NCI-H748 (cell line): ENCODE results near the gene CDKAL1.
"Not testable (repeated sequence)": the region's sequence is repeated elsewhere in the genome, so short reads cannot be mapped to it uniquely, and the experiment has no call there.

Experiments used
- DNase-seq: peaks from one replicate; lab custom pipeline; 2025; ENCODE audit not compliant: unreplicated experiment; lab: John Stamatoyannopoulos, UW

The CDKAL1 gene

GRCh38 chr6:20706238-20706938 is 172.1 kb downstream of the CDKAL1 start:
- DNase-seq, result no peak

- DNase-seq, result peak; percentile 100
Measured at GRCh38 chr6:20706939-20707485, 172.8 kb downstream of the CDKAL1 start.

DNA sequence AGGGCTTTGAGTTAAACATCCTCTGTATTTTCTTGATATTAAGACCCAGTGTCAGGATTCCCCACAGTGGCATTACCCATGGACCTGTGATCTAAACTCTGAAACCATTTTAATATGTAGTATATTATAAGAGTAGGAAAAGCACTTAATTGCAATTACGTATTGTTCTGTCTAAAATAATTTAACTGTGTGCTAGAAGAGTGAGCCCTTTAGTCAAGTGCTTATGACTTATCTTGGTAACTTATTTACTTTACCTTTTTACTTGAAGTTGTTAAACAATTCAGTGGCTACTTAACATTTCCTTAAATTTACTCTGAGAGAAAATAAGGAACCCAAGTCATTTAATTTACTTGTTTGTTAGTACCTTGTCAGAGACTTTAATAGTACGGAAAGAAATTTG is 173.6 kb downstream of the CDKAL1 start:
- no peak for DNase-seq

GRCh38 chr6:20708367-20709124 is 174.3 kb downstream of the CDKAL1 start:
- no peak for DNase-seq

DNA sequence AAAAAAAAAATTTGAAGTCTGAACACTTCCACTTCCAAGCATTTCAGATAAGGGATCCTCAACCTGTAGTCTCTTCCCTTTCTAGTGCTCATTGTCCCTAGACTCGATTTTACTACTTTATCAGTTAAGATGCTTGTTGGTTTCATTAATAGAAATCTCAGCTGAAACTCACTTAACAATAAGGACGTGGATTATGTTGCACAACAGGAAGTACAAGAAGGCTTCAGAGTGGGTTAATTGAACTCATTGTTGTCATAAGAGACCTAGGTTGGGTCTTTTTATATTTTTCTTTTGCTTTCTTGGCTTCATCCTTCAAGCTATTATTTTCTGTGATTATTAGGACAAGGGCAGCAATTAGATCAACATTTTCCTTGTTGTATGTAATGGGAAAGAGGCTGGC is 175.2 kb downstream of the CDKAL1 start:
- peak; percentile 71 for DNase-seq

GRCh38 chr6:20710341-20710740 is 176.1 kb downstream of the CDKAL1 start:
- peak; percentile 62 for DNase-seq

DNA sequence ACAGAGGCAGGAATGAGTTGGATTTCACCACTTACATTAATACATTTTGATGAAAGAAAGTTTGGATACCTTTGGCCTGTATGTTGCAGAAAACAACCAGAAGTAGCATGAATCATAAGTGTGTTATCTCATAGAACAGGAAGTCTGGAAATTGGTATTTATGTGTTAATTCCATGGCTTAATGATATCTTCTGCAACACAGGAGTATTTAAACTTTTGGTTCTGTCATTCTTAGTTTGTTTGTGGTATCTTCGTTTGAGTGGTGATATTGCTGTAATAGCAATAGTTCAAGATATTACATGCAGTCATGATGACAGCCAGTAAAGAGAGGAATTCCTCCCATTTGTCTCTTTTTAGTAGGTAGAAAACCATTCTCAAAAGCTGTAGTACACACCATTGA is 177.3 kb downstream of the CDKAL1 start:
- no peak for DNase-seq

GRCh38 chr6:20712011-20712410 is 177.8 kb downstream of the CDKAL1 start:
- DNase-seq, result no peak

GRCh38 chr6:20715135-20715806 is 181.0 kb downstream of the CDKAL1 start:
- DNase-seq, result no peak

DNA sequence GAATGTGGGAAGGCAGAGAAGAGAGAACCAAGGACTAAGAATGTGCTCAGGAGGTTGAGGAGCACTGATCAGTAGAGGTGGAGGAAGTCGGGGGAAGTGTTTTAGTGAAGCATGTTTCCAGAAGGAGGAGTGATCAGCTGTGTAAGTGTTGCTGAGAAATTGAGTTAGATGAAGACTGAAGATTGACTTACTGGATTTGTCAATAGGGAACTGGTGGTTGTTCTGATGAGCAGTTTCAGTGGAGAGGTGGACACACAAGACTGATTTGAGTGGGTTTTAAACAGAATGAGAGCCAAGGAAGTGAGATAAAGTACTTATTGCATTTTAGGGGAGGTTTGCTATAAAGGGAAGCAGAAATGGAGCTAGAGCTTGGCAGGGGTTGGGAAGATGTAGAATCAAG is 182.6 kb downstream of the CDKAL1 start:
- no peak for DNase-seq

DNA sequence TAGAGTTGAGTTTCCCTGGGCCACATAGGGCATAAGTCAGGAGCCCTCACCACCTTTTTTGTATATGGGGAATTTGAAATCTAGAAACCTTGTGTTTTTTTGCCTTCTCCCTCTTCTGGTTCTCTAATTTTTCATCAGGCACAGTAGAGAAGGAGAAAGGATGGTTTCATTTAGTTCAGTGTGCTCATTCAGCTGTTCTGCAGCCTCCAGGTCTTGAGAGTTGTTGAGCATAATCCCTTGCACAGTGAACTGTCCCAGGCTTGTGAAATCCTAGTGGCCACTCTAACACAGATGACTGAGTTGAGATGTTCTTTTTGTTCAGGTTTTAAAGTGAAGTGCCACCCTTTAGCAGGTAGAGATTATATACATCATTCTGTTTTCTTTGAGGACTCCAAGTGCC is 183.5 kb downstream of the CDKAL1 start:
- DNase-seq, result no peak

GRCh38 chr6:20718705-20719653 is 184.7 kb downstream of the CDKAL1 start:
- DNase-seq, result no peak

DNA sequence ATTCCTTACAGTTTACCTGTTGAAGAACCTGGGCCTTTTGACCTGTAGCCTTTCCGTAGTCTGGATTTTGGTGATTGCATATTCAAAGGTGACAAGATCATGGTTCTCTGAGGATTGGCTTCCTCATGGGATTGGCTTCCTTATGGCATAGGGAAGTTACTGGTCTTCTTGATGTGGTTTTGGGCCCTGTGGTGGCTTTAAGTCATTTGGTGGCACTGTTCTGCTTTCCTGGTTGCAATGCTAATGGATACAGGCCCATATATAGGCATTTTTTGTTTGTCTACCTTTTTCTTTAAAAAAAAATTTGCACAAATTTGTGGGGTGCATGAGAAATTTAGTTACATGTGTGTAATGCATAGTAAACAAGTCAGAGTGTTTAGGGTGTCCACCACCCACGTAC is 185.7 kb downstream of the CDKAL1 start:
- no peak for DNase-seq

- DNase-seq, result not testable (repeated sequence)
Measured at GRCh38 chr6:20721121-20721520, 186.9 kb downstream of the CDKAL1 start.

DNA sequence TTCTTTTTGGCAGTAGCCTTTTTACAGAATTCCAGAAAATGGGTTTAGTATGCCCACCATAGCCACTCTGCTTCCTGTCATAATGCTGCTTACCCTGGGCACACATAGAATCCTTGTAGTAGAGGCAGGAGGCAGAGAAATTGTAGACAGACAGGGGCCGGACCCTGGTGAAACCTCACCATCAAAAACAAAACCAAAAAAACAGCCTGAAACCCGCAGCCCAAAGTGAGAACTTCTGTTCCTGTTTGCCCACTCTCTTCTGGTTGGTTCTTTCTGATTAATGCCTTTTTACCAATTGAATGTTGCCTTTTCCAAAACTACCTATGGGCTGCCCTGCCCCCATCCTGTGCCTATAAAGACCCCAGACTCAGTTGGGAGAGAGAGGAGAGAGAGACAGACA is 188.2 kb downstream of the CDKAL1 start:
- DNase-seq, result no peak

DNA sequence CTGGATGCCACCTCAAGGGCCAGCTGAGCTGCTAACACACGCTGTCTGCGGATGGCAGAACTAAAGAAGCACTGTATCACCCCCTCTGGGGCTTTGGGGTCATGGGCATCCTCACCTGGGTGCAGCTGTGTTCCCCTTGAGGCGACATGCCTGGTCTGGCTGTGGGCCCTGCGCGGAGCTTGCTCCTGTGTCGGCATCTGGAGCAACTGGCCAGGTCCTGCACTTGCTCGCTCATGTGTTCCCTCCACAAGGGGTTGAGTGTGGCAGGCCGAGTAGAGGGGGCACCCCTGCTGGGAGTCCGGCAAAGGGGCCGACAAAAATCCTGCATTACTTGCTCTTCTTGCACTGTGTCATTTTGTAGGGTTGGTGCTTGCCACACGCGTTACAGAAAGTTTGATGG is 189.0 kb downstream of the CDKAL1 start:
- no peak for DNase-seq

DNA sequence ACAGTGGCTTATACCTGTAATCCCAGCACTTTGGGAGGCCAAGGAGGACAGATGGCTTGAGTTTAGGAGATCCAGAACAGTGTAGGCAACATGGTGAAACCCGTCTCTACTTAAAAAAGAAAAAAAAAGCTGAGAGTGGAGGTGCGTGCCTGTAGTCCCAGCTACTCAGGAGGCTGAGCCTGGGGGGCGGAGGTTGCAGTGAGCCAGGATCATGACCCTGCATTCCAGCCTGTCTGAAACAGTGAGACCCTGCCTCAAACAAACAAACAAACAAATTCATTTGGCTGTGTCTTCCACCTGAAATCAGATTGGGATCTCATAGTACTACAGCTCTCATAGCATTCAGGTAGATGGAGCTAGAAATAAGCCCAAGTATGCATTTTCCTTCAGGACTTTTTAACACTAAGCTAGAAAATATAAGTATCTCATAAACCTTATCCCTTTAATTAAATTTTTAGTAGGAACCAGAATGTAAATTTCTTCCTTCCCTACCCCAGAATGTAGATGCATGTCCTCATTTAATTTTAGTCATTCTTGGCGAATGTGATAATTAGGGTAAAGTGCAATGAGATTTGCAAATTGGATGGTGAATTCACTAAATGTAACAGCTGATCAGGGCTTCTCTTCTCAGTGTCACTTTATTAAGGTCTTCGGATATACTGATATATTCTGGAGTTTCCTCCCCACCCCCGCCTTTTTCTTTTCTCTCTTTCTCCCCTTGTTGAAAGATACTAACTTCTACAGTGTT is 190.4 kb downstream of the CDKAL1 start:
- DNase-seq, result no peak

DNA sequence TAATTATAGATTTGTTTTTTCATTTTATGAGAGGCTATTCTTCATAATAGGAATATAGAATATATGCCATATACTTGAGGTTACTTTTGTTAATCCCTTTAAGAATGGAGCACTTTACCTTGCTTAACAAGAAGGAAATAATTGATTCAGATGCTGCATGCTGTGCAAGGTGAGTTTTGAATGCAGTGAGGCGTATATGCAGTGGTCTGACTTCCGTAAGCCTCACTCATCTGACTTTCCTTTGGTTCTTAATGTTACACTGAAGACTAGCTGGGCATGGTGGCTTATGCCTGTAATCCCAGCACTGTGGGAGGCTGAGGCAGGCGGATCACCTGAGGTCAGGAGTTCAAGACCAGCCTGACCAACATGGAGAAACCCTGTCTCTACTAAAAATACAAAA is 191.0 kb downstream of the CDKAL1 start:
- DNase-seq, result not testable (repeated sequence)

DNA sequence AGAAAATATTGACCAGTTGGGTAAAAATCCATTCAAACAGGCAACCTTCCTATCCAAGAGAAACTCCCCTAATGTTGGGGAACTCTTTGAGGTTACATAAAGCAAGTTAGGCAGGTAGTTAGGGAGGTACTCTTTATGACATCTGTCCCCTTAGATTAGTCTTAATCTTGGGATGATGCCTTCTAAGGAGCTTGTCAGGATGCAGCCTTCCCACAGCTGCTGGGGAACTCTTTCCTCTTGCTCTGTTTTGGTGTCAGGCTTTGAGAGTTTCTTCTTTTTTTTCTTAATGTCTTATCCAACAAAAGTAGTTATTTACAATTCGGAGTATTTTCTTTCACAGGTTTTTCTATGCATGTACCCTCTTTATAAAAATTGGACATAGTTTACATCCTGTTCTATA is 194.8 kb downstream of the CDKAL1 start:
- no peak for DNase-seq

DNA sequence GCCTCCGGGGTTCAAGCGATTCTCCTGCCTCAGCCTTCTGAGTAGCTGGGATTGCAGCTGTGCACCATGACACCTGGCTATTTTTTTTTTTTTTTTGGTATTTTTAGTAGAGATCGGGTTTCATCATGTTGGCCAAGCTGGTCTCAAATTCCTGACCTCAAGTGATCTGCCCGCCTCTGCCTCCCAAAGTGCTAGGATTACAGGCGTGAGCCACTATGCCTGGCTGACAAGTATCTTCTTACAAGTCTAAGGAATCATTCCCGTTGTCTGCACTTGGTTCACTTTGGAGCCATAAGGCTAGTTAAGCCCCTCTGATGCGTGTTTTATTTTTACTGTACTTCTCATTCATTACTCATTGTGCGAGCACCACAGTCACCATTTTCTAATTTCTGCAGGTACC is 198.1 kb downstream of the CDKAL1 start:
- peak; percentile 59 for DNase-seq
